Fibroblast of gingiva (primary cell): ENCODE measurements around the gene COX6B1.
A peak's percentile ranks its signal among the peaks of the same experiment; 100 is the strongest.
"Not testable (repeated sequence)": the region's sequence is repeated elsewhere in the genome, so short reads cannot be mapped to it uniquely, and the experiment has no call there.

ENCODE experiments used
- DNase-seq: peaks from one replicate; pipeline ENCODE4 v3.0.0-alpha.2; 2011; ENCODE audit warnings: low read depth

Gene COX6B1

GRCh38 chr19:35648017-35648961, at the start of gene COX6B1:
COX6B1 (plus strand) TSS chr19:35648323; CDS start chr19:35651244, 2,921 bp downstream.
- peak; percentile 96 for DNase-seq

GRCh38 chr19:35601971-35602370, 46.2 kb upstream of the COX6B1 start:
- DNase-seq, result no peak

- not testable (repeated sequence) for DNase-seq
These were observed 43.7 kb upstream of the COX6B1 start for GRCh38 chr19:35604436-35604835.

- not testable (repeated sequence) for DNase-seq
These were observed 41.0 kb upstream of the COX6B1 start for GRCh38 chr19:35607170-35607569.

- no peak for DNase-seq
These were observed 40.5 kb upstream of the COX6B1 start for GRCh38 chr19:35607661-35608060.

- no peak for DNase-seq
These were observed 39.9 kb upstream of the COX6B1 start for GRCh38 chr19:35608251-35608650.

GRCh38 chr19:35609851-35610353, 38.2 kb upstream of the COX6B1 start:
- DNase-seq, result no peak

- DNase-seq, result no peak
These were observed 35.9 kb upstream of the COX6B1 start for GRCh38 chr19:35612224-35612558.

- peak; percentile 86 for DNase-seq
These were observed 35.4 kb upstream of the COX6B1 start, which contains the start of gene HAUS5 for GRCh38 chr19:35612559-35613321. HAUS5 (plus strand) TSS chr19:35612735; CDS start chr19:35612795, 60 bp downstream.

- no peak for DNase-seq
These were observed 34.5 kb upstream of the COX6B1 start for GRCh38 chr19:35613574-35613973.

- DNase-seq, result no peak
These were observed 33.1 kb upstream of the COX6B1 start for GRCh38 chr19:35615036-35615435.

- DNase-seq, result no peak
These were observed 29.3 kb upstream of the COX6B1 start for GRCh38 chr19:35618857-35619256.

GRCh38 chr19:35619290-35619923, 28.7 kb upstream of the COX6B1 start:
- DNase-seq, result no peak

GRCh38 chr19:35620001-35620400, 28.1 kb upstream of the COX6B1 start:
- DNase-seq, result no peak

- no peak for DNase-seq
These were observed 26.4 kb upstream of the COX6B1 start for GRCh38 chr19:35621708-35622107.

GRCh38 chr19:35622750-35623149, 25.4 kb upstream of the COX6B1 start:
- no peak for DNase-seq

GRCh38 chr19:35623327-35624010, 24.7 kb upstream of the COX6B1 start:
- DNase-seq, result no peak

- DNase-seq, result no peak
These were observed 19.9 kb upstream of the COX6B1 start for GRCh38 chr19:35628264-35628564.

- peak; percentile 99 for DNase-seq
These were observed 19.4 kb upstream of the COX6B1 start, which contains the start of gene RBM42 for GRCh38 chr19:35628565-35629331. RBM42 (plus strand) TSS chr19:35629036; CDS start chr19:35629154, 118 bp downstream.

GRCh38 chr19:35629332-35629633, 18.8 kb upstream of the COX6B1 start:
- DNase-seq, result no peak
